NCI-H510A treated with DMSO at 0.1 percent for 48 hours (cell line): ENCODE measurements around the gene PTPRN2.
"Not testable (repeated sequence)": the region's sequence is repeated elsewhere in the genome, so short reads cannot be mapped to it uniquely, and the experiment has no call there.

Experiments used
- DNase-seq: peaks from one replicate; lab custom pipeline; 2025; lab: John Stamatoyannopoulos, UW

The PTPRN2 gene

DNA sequence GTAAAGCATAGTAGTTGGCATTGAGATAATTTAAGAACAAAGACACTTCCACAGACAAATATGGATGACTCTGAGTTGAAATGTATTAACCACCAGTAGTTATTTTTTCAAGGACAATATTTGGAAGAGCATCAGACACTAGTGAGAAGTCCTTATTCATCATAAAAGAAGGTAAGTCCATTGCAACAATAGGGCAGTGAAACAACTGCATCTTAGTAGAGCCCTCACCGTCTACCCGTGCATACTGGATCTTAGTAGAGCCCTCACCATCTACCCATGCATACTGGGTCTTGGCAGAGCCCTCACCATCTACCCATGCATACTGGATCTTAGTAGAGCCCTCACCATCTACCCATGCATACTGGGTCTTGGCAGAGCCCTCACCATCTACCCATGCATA lies 892.0 kb downstream of the PTPRN2 start:
- DNase-seq, result not testable (repeated sequence)

DNA sequence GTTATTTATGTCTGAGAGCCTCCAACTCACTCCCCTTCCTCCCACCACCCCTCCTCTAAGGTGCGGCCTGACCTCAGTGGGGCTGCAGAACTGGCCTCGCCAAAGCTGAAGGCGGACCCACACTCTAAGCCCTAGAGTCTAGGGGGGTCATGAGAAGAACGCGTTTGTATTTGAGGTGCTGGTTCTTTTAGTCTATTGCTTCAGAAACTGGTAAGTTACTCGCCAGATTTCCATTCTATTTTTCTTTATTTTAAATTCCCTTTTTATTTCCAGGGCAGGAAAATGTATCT lies 893.3 kb downstream of the PTPRN2 start:
- DNase-seq, result no peak

- DNase-seq, result no peak
Measured at GRCh38 chr7:157693521-157694375, 893.9 kb downstream of the PTPRN2 start.

DNA sequence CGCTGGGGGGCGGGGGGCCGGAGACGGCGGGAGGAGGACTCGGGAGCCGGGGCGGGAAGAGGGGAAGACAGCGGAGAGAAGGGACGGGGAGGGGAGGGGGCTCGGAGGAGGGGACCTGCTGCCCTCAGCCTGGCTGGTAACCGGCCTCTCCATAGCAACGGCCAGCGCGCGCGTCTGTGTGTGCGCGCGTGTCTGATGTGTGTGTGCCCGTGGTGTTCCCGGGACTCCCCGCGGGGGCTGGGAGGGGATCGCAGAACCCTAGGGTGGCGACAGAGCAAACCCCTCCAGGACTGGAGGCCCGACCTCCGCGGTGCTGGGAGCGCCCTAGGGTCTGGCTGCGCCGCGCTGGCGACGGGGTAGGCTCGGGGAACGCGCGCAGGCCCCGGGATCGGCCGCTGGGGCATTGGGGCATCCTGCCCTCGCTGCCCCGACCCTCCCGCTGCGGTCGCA lies 894.5 kb downstream of the PTPRN2 start:
- no peak for DNase-seq

DNA sequence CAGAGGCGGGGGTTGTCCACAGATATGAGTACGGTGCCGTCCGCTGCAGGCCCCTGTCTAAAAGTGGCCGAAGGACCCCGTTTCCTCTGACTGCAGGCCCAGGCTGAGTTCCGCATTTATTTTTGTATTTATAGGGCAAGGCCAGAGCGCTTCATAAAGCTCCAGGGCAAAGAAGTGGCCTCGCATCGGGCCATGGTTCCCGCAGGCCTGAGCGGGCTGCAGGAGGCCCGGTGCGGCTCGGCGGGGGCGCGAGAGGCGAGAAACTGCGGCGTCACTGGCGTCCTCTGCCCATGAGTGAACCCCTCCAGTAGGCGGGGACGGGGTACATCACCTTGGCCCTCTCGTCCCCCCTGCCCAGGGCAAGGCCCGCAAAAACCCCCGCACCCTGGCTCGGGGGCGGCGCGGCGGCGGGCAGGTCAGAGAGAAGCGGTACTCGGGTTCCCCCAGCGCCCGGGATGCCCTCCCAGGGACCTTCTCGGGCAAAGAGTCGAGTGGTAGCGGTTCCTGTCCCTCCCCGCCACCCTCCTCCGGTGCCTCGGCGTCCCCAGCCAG lies 895.1 kb downstream of the PTPRN2 start:
- DNase-seq, result no peak

GRCh38 chr7:157691586-157692459 lies 895.8 kb downstream of the PTPRN2 start:
- peak; percentile 47 for DNase-seq

- peak; percentile 88 for DNase-seq
Measured at GRCh38 chr7:157690833-157691585, 896.6 kb downstream of the PTPRN2 start.

DNA sequence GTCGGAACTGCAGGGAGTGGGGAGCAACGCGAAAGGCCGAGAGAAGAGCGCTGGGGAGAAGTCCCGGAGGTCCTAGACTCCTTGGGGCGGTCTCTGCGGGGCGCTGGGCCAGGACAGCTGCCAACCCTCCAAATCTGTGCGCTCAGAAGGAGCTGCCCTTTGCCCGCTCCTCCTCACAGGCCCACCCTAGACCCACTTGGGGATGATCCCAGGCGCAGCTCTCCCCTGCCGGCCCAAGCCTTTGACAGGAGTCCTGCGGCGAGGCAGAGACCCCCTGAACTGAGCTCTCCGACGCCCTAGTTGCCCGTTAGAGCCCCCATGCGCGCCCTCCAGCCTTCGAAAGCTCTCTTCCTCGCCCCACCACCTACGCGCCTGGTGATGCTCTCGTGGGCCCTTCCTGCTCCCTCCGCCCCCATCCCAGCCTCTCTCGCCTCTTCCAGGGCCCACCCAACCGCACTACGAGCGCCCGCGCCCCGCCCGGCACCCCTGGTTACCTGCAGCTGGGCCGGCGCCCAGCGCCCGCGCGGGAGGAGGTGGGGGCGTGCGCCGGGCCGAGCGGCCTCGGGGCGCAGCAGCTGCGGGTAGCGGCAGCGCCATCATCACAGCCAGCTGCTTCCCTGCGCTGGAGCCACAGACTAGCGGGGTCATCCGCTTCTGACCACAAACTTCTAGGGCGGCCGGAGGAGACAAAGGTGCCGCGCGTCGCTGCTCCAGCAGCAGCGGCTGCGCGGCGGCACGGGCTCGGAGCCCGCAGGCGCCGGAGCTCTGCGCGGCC lies 897.4 kb downstream of the PTPRN2 start:
- peak; percentile 83 for DNase-seq

GRCh38 chr7:157689269-157690057 lies 898.2 kb downstream of the PTPRN2 start:
- no peak for DNase-seq

GRCh38 chr7:157688533-157689268 lies 898.9 kb downstream of the PTPRN2 start:
- no peak for DNase-seq

GRCh38 chr7:157687845-157688532 lies 899.6 kb downstream of the PTPRN2 start:
- no peak for DNase-seq

DNA sequence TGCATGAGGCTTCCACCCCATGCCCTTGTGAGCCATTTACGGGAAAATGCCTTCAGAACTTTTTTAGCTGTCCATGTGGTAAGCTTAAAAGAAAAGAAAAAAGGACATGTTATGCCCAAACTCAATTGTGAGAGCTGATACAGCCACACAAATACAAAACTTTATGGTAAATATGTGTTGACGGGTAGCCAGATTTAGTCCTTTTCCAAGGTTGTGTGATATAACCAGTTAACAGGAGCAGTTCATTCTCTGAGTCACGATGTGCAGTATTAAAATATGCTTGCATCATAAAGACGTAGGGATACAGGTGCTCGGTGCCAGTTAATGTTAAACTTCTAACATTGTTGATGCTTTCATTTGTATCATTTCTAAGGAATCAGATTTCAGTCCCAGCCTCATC lies 900.5 kb downstream of the PTPRN2 start:
- DNase-seq, result no peak

GRCh38 chr7:157686285-157686894 lies 901.2 kb downstream of the PTPRN2 start:
- DNase-seq, result no peak

GRCh38 chr7:157685430-157686284 lies 902.0 kb downstream of the PTPRN2 start:
- DNase-seq, result no peak

DNA sequence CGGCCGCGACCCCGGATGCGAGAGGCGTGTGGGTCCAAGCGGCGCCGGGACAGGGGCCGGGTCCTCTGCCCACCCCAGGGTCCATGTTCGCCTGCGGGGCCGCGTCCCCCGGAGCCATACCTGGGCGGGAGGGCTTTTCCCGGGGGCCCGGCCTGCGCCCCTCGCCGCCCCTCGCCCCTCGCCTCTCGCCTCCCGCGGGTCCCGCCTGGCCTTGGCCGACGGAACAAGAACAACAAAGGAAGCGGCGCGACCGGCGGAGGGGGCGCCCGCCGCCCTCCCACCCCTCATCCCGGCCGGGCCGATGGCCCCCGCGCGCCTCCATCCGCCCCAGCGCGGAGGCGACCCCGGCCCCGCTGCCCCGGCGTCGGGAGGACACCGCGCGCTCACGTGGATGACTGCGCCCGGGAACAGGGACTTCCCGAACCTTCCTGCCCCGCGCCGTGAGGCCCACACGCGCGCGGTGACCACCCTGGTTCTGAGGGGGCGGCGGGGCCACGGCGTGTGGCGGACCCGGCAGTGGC lies 902.7 kb downstream of the PTPRN2 start:
- DNase-seq, result no peak

GRCh38 chr7:157684157-157684908 lies 903.3 kb downstream of the PTPRN2 start:
- DNase-seq, result peak; percentile 49

DNA sequence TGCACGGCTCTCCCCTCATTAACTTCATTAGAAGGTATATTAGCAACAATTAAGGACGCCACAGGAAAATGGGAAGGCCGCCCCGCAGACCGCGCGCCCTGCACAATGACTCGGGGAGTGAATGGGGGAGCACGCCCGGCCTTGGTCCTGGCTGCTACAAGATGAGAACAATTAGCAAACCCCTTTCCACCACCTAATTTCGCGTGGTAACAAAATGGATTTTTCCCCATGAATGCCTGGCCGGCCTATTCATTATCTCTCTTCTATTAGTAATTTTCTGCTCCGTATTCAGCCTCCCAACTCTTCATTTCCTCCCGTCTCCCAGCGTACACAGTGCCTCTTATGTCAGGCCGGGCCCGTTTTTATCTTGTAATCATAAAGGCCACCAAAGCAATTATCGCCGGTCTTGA lies 903.9 kb downstream of the PTPRN2 start:
- DNase-seq, result no peak
